ENCODE measurements around the gene VPS35L. TPM values are rescaled to one million over a fixed set of nuclear protein-coding genes. Genes with fewer than 3 reads are reported as not detected.
A peak's percentile ranks its signal among the peaks of the same experiment; 100 is the strongest.

VPS35L gene
- total and polyA plus RNA-seq, 2 of the 13 experiments (the other 11 are each of a cell fraction or from before 2014, with no cell fraction given): 1.4 to 1.6 TPM

DNA sequence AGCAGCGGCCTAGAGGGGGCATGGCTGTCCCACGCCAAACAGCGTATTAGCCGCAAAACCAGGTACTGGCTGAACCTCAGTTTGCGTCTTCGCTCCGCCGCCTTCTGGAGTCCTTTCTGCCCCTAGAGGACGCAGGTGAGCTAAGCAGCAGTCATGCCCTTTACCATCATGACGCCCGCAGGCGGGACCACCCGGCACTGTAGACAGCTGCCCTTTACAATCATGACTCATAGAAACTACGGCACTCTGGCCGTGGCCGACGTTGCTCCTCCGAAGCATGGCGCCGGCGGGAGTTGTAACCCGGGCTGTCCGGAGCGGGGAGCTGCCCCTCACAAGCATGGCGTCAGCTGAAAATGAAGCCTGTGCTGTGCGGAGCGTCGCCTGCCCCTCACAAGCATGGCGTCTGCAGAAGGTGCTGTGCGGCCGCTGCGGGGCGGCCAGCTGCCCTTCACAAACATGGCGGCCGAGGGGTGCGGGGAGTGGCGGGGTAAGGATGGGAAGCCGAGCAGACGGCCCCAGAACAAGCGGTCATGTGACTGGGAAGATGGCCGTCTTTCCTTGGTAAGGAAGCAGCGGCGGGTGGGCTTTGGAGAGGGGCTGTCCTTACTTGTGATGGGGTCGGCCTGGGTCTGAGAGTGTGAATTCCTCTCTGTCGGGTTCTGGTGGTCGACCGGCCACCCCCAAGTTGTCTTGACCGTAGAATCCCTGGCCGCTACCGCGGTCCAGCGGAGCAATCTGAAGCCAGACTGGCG is at the start of gene VPS35L (continued):
- TF ChIP-seq, protein P1, sequence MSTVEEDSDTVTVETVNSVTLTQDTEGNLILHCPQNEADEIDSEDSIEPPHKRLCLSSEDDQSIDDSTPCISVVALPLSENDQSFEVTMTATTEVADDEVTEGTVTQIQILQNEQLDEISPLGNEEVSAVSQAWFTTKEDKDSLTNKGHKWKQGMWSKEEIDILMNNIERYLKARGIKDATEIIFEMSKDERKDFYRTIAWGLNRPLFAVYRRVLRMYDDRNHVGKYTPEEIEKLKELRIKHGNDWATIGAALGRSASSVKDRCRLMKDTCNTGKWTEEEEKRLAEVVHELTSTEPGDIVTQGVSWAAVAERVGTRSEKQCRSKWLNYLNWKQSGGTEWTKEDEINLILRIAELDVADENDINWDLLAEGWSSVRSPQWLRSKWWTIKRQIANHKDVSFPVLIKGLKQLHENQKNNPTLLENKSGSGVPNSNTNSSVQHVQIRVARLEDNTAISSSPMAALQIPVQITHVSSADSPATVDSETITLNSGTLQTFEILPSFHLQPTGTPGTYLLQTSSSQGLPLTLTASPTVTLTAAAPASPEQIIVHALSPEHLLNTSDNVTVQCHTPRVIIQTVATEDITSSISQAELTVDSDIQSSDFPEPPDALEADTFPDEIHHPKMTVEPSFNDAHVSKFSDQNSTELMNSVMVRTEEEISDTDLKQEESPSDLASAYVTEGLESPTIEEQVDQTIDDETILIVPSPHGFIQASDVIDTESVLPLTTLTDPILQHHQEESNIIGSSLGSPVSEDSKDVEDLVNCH (CRISPR knock-in tag; IDR thresholded peaks at IDR 0.05): peak; percentile 89; the same call in 1 of the 2 replicates
- TF ChIP-seq, protein P2, sequence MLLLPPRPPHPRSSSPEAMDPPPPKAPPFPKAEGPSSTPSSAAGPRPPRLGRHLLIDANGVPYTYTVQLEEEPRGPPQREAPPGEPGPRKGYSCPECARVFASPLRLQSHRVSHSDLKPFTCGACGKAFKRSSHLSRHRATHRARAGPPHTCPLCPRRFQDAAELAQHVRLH (CRISPR knock-in tag; IDR thresholded peaks at IDR 0.05; ENCODE audit: borderline replicate concordance, low read depth): peak; percentile 93
- TF ChIP-seq HOXA3 (CRISPR knock-in tag; IDR thresholded peaks at IDR 0.05) (peak; percentile 100), ZNF543 (CRISPR knock-in tag; IDR thresholded peaks at IDR 0.05) (0 out of 2 replicates have a peak, but pooled peaks have one; percentile 36), NR2F2 (IDR thresholded peaks at IDR 0.05; ENCODE audit: borderline replicate concordance, low read depth) (no peak; the same call in 1 of the 2 replicates), TAF1 (CRISPR knock-in tag; IDR thresholded peaks at IDR 0.05) (peak; percentile 69), NR2F6 (IDR thresholded peaks at IDR 0.05) (no peak), NR2F6 (CRISPR knock-in tag; IDR thresholded peaks at IDR 0.05) (peak; percentile 27; the same call in 1 of the 2 replicates), FOXJ3 (CRISPR knock-in tag; IDR thresholded peaks at IDR 0.05; ENCODE audit: borderline replicate concordance) (peak; percentile 69; the same call in 1 of the 2 replicates), ZNF33B (CRISPR knock-in tag; IDR thresholded peaks at IDR 0.05) (peak; percentile 80; the same call in 1 of the 2 replicates), ZBTB38 (CRISPR knock-in tag; IDR thresholded peaks at IDR 0.05) (peak; percentile 94), NFYC (CRISPR knock-in tag; IDR thresholded peaks at IDR 0.05) (0 out of 2 replicates have a peak, but pooled peaks have one; percentile 41), PHF20 (CRISPR knock-in tag; IDR thresholded peaks at IDR 0.05) (peak; percentile 56), TEAD3 (CRISPR knock-in tag; optimal IDR thresholded peaks at IDR 0.05; ENCODE audit: borderline replicate concordance) (peak; percentile 67), PRDM4 (CRISPR knock-in tag; IDR thresholded peaks at IDR 0.05; ENCODE audit: borderline replicate concordance) (no peak), STAT5B (CRISPR knock-in tag; IDR thresholded peaks at IDR 0.05) (peak; percentile 35; the same call in 1 of the 2 replicates), RCOR2 (CRISPR knock-in tag; IDR thresholded peaks at IDR 0.05) (no peak), ZNF484 (CRISPR knock-in tag; IDR thresholded peaks at IDR 0.05; ENCODE audit: borderline replicate concordance, low read depth) (no peak), SAP130 (CRISPR knock-in tag; IDR thresholded peaks at IDR 0.05; ENCODE audit: low read depth) (peak; percentile 80), ZNF556 (CRISPR knock-in tag; IDR thresholded peaks at IDR 0.05; ENCODE audit: borderline replicate concordance) (peak; percentile 90), NFE2L2 (IDR thresholded peaks at IDR 0.05; ENCODE audit: low read length) (no peak), ZNF557 (CRISPR knock-in tag; IDR thresholded peaks at IDR 0.05) (no peak), BRD4 (CRISPR knock-in tag; IDR thresholded peaks at IDR 0.05) (peak; percentile 87), SSRP1 (CRISPR knock-in tag; IDR thresholded peaks at IDR 0.05) (peak; percentile 75; the same call in 1 of the 2 replicates), NFIC (IDR thresholded peaks at IDR 0.05; ENCODE audit: low read length) (no peak)
- TF ChIP-seq, protein P3, sequence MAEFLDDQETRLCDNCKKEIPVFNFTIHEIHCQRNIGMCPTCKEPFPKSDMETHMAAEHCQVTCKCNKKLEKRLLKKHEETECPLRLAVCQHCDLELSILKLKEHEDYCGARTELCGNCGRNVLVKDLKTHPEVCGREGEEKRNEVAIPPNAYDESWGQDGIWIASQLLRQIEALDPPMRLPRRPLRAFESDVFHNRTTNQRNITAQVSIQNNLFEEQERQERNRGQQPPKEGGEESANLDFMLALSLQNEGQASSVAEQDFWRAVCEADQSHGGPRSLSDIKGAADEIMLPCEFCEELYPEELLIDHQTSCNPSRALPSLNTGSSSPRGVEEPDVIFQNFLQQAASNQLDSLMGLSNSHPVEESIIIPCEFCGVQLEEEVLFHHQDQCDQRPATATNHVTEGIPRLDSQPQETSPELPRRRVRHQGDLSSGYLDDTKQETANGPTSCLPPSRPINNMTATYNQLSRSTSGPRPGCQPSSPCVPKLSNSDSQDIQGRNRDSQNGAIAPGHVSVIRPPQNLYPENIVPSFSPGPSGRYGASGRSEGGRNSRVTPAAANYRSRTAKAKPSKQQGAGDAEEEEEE (CRISPR knock-in tag; IDR thresholded peaks at IDR 0.05; ENCODE audit: borderline replicate concordance): no peak

Data from HepG2 (cell line).